Omental fat pad (tissue), 4 donors: Measurements from ENCODE around the gene EPS8L3. TPM values are rescaled to one million over a fixed set of nuclear protein-coding genes. Genes with fewer than 3 reads are reported as not detected.

Experiments
- ATAC-seq: fragments of 150-250 bp; one replicate; pipeline ENCODE4 v1.9.1; 2016; ENCODE audit warnings: mild to moderate bottlenecking, moderate library complexity; ENCODE audit not compliant: low FRiP score
- DNase-seq: peaks from one replicate; pipeline ENCODE4 v3.0.0-alpha.2; 2019; ENCODE audit warnings: low spot score
- CTCF ChIP-seq, 3 donors: fragments of 450-650 bp; IDR thresholded peaks; one replicate each; pipeline ENCODE4 v1.5.1; 2016 to 2017; ENCODE audit warnings: antibody characterized with exemption in 3 of 3, mild to moderate bottlenecking in 3 of 3, moderate library complexity in 2 of 3
- total RNA-seq, 4 donors: library from RNA; depleted of rRNA; stranded (reverse); fragments of >200 nt; gene quantifications; one replicate each; pipeline ENCODE4 v1.1.0, GENCODE V29; 2016

Gene EPS8L3
- total RNA-seq, 4 donors from 2014 or later: not detected

GRCh38 chr1:109719337-109719837, 44.3 kb downstream of the EPS8L3 start:
- no peak for TF ChIP-seq CTCF (IDR thresholded peaks at IDR 0.05)
- DNase-seq (no peak), ATAC-seq (no peak)

GRCh38 chr1:109718495-109718894, 45.2 kb downstream of the EPS8L3 start:
- DNase-seq (no peak), ATAC-seq (no peak)
- TF ChIP-seq CTCF (IDR thresholded peaks at IDR 0.05): no peak

- no peak for TF ChIP-seq CTCF (IDR thresholded peaks at IDR 0.05)
- DNase-seq: no peak
Measured at GRCh38 chr1:109717729-109718128, 46.0 kb downstream of the EPS8L3 start.

GRCh38 chr1:109716570-109717090, 47.1 kb downstream of the EPS8L3 start:
- ATAC-seq: no peak
- no peak for DNase-seq
- no peak for TF ChIP-seq CTCF (IDR thresholded peaks at IDR 0.05)

More at GRCh38 chr1:109717729-109718128, 46.0 kb downstream of the EPS8L3 start:
- no peak for ATAC-seq

GRCh38 chr1:109716121-109716520, 47.6 kb downstream of the EPS8L3 start:
- ATAC-seq: peak; percentile 24
- no peak for TF ChIP-seq CTCF (IDR thresholded peaks at IDR 0.05)
- no peak for DNase-seq

GRCh38 chr1:109714661-109715372, 48.9 kb downstream of the EPS8L3 start:
- no peak for TF ChIP-seq CTCF (IDR thresholded peaks at IDR 0.05)
- DNase-seq (no peak), ATAC-seq (no peak)

GRCh38 chr1:109713636-109714035, 50.1 kb downstream of the EPS8L3 start:
- no peak for TF ChIP-seq CTCF (IDR thresholded peaks at IDR 0.05)
- DNase-seq (no peak), ATAC-seq (no peak)
